ENCODE measurements around the gene HOXB5. TPM values are rescaled to one million over a fixed set of nuclear protein-coding genes. Genes with fewer than 3 reads are reported as not detected.

Gene HOXB5
- total RNA-seq, 5 donors from 2014 or later (not counting 1 experiment from before 2014, with no cell fraction given), result not detected

DNA sequence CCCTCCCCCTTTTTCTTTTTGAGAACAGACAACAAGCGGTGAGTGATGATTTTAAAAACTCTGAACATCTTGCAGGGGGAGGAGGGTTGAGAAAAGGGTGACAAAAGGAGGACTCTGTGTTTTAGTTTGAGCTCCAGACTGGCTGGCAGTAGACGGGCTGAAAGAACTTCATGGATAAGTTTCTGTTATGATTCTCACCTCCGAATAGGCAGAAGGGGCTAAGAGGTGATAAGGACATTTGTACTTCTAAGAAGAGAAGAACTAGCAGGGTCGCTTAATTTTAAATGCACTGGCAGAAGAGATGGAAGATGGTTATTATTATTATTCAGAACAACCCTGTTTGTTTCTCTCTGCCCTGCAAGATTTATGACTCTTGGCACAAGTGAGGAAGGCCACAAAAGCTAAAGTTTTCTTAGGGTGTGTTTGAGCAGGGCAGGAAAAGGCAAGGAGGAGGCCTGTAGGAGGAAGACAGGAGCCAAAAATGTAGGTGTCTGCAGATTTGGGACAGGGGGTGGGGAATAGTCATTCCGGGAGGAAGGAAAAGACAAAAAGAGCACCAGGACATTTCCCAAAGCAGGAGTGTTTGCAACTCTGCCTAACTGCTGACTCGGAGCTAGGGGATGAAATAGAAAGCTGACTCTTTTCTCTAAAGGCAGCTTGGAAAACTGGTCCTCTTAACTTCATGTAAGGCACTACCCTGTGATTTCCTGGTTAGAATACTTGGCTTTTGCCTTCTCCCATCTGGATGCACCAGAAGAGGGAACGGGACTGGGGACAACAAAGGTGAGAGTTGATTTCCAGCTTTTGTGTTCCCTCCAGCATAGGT lies 36.8 kb downstream of the HOXB5 start:
- Histone ChIP-seq H3K27me3 (replicated peaks in 1 of 2; ENCODE audit: control insufficient read depth in 2 of 2, extremely low read depth in 1 of 2, insufficient read depth in 2 of 2, low read length in 1 of 2) (peaks cover 0 to 37% of the 10 kb centered on the region in 2 experiments), H3K4me1 (ENCODE audit: control insufficient read depth in 1 of 2, extremely low read depth in 1 of 2, insufficient read depth in 2 of 2, low read length in 2 of 2) (peaks cover 2 to 16% of the 10 kb centered on the region in 2 experiments), H3K27ac (ENCODE audit: low read length) (no peak overlapping the region), H3K4me3 (ENCODE audit: control insufficient read depth in 1 of 2, extremely low read depth in 1 of 2, low read length in 1 of 2) (no peak overlapping the region), H3K36me3 (ENCODE audit: control insufficient read depth in 2 of 2, extremely low read depth in 1 of 2, insufficient read depth in 1 of 2, low read length in 1 of 2) (no peaks in the 10 kb centered on the region), H3K9me3 (no peaks in the 10 kb centered on the region)
- ChIA-PET CTCF (interaction anchor here (0.6 to 0.7 kb wide), 2 partner anchors 37 to 68 kb away, joined by 3 to 4 read pairs; partner anchors contain the start of gene HOXB5 (in 1 of the 2)), POLR2A (interaction anchor here in 1 of 2 donors (0.5 to 0.7 kb wide), 2 partner anchors 102 to 1930 kb away, joined by 3 to 5 read pairs; no protein-coding TSS in a partner anchor)
- peaks cover 5% of the 10 kb centered on the region for H3K36me3 Mint-ChIP-seq
- peaks cover 15 to 18% of the 10 kb centered on the region in 2 donors for H3K27me3 Mint-ChIP-seq
- no peak for DNase-seq
- WGBS (ENCODE audit: insufficient coverage), result 92% methylated on average over 3 of the region's 7 CpGs
- H3K9me3 Mint-ChIP-seq, result no peaks in the 10 kb centered on the region
- H3K4me1 Mint-ChIP-seq, result peaks cover 11 to 24% (median 17%) of the 10 kb centered on the region in 3 donors
- no peak overlapping the region for H3K27ac Mint-ChIP-seq
- H3K4me3 Mint-ChIP-seq, result peak overlapping the region in 2 of 3 donors; percentile 21 to 90
- ATAC-seq (replicated peaks in 1 of 4), result no peak

GRCh38 chr17:48556229-48556575 lies 37.4 kb downstream of the HOXB5 start:
- ChIA-PET CTCF (interaction anchor here (0.6 to 0.9 kb wide), 4 partner anchors 32 to 194 kb away, joined by 3 to 5 read pairs (median 4); partner anchors contain the start of gene HOXB5 (in 1 of the 2)), POLR2A (interaction anchor here in 1 of 2 donors (0.7 kb wide), 1 partner anchor 102 kb away, joined by 5 read pairs; no protein-coding TSS in a partner anchor)
- no peak overlapping the region for H3K27ac ChIP-seq (ENCODE audit: low read length)
- peaks cover 0 to 35% of the 10 kb centered on the region in 2 experiments for H3K27me3 ChIP-seq (replicated peaks in 1 of 2; ENCODE audit: control insufficient read depth in 2 of 2, extremely low read depth in 1 of 2, insufficient read depth in 2 of 2, low read length in 1 of 2)
- peaks cover 0 to 11% of the 10 kb centered on the region in 2 experiments for H3K4me1 ChIP-seq (ENCODE audit: control insufficient read depth in 1 of 2, extremely low read depth in 1 of 2, insufficient read depth in 2 of 2, low read length in 2 of 2)
- no peaks in the 10 kb centered on the region for H3K9me3 ChIP-seq
- peaks cover 5% of the 10 kb centered on the region for H3K36me3 Mint-ChIP-seq
- no peak overlapping the region for H3K27ac Mint-ChIP-seq
- WGBS (ENCODE audit: insufficient coverage), result 89% methylated on average over 2 of the region's 5 CpGs
- H3K27me3 Mint-ChIP-seq, result peaks cover 15 to 18% of the 10 kb centered on the region in 2 donors
- H3K9me3 Mint-ChIP-seq, result no peaks in the 10 kb centered on the region
- peaks cover 9 to 21% (median 17%) of the 10 kb centered on the region in 3 donors for H3K4me1 Mint-ChIP-seq
- H3K36me3 ChIP-seq (ENCODE audit: control insufficient read depth in 2 of 2, extremely low read depth in 1 of 2, insufficient read depth in 1 of 2, low read length in 1 of 2), result no peaks in the 10 kb centered on the region
- peak overlapping the region in 1 of 3 donors; percentile 90 for H3K4me3 Mint-ChIP-seq
- no peak for ATAC-seq (replicated peaks in 1 of 4)
- no peak for DNase-seq
- peak overlapping the region in 1 of 2 donors; percentile 62 for H3K4me3 ChIP-seq (ENCODE audit: control insufficient read depth in 1 of 2, extremely low read depth in 1 of 2, low read length in 1 of 2)

- ChIA-PET CTCF (interaction anchor here (0.6 to 0.9 kb wide), 4 partner anchors 33 to 193 kb away, joined by 3 to 7 read pairs (median 4); partner anchors contain the start of gene HOXB5 (in 1 of the 2)), POLR2A (interaction anchor here (0.7 kb wide), 2 partner anchors 48 to 103 kb away, joined by 4 to 5 read pairs; no protein-coding TSS in a partner anchor)
- WGBS (ENCODE audit: insufficient coverage), result 11% methylated on average over 9 of the region's 36 CpGs
- Mint-ChIP-seq H3K27me3 (peaks cover 15 to 18% of the 10 kb centered on the region in 2 donors), H3K4me1 (peaks cover 9 to 20% (median 17%) of the 10 kb centered on the region in 3 donors), H3K9me3 (no peaks in the 10 kb centered on the region), H3K36me3 (peaks cover 5% of the 10 kb centered on the region), H3K27ac (peak overlapping the region in 1 of 2 donors; percentile 71), H3K4me3 (peak overlapping the region; percentile 80 to 90 (median 87))
- DNase-seq (peak in 1 of 35 experiments; percentile 46), ATAC-seq (replicated peaks in 1 of 4) (peak; percentile 60 to 71 (median 65))
- Histone ChIP-seq H3K4me3 (ENCODE audit: control insufficient read depth in 1 of 2, extremely low read depth in 1 of 2, low read length in 1 of 2) (peak overlapping the region; percentile 21 to 62), H3K27me3 (replicated peaks in 1 of 2; ENCODE audit: control insufficient read depth in 2 of 2, extremely low read depth in 1 of 2, insufficient read depth in 2 of 2, low read length in 1 of 2) (peaks cover 0 to 35% of the 10 kb centered on the region in 2 experiments), H3K36me3 (ENCODE audit: control insufficient read depth in 2 of 2, extremely low read depth in 1 of 2, insufficient read depth in 1 of 2, low read length in 1 of 2) (peaks cover 0 to 3% of the 10 kb centered on the region in 2 donors), H3K27ac (ENCODE audit: low read length) (no peak overlapping the region), H3K4me1 (ENCODE audit: control insufficient read depth in 1 of 2, extremely low read depth in 1 of 2, insufficient read depth in 2 of 2, low read length in 2 of 2) (peaks cover 0 to 9% of the 10 kb centered on the region in 2 experiments), H3K9me3 (no peaks in the 10 kb centered on the region)
Measured at GRCh38 chr17:48555258-48556228, 38.0 kb downstream of the HOXB5 start.

- Mint-ChIP-seq H3K9me3 (no peaks in the 10 kb centered on the region), H3K27me3 (peaks cover 15 to 18% of the 10 kb centered on the region in 2 donors), H3K36me3 (peaks cover 5% of the 10 kb centered on the region), H3K27ac (peak overlapping the region in 1 of 2 donors; percentile 71), H3K4me3 (peak overlapping the region in 2 of 3 donors; percentile 87 to 90), H3K4me1 (peaks cover 9 to 20% (median 17%) of the 10 kb centered on the region in 3 donors)
- CTCF ChIA-PET, result no interaction called here
- POLR2A ChIA-PET, result interaction anchor here in 1 of 2 donors (0.6 kb wide), 1 partner anchor 20 kb away, joined by 6 read pairs; no protein-coding TSS in a partner anchor
- Histone ChIP-seq H3K4me3 (ENCODE audit: control insufficient read depth in 1 of 2, extremely low read depth in 1 of 2, low read length in 1 of 2) (no peak overlapping the region), H3K27ac (ENCODE audit: low read length) (no peak overlapping the region), H3K4me1 (ENCODE audit: control insufficient read depth in 1 of 2, extremely low read depth in 1 of 2, insufficient read depth in 2 of 2, low read length in 2 of 2) (peaks cover 0 to 9% of the 10 kb centered on the region in 2 experiments), H3K27me3 (replicated peaks in 1 of 2; ENCODE audit: control insufficient read depth in 2 of 2, extremely low read depth in 1 of 2, insufficient read depth in 2 of 2, low read length in 1 of 2) (peaks cover 0 to 34% of the 10 kb centered on the region in 2 experiments), H3K36me3 (ENCODE audit: control insufficient read depth in 2 of 2, extremely low read depth in 1 of 2, insufficient read depth in 1 of 2, low read length in 1 of 2) (peaks cover 0 to 11% of the 10 kb centered on the region in 2 donors), H3K9me3 (no peaks in the 10 kb centered on the region)
- no peak for DNase-seq
- 91% methylated on average over 28 of the region's 44 CpGs for WGBS (ENCODE audit: insufficient coverage)
- no peak for ATAC-seq (replicated peaks in 1 of 4)
Measured at GRCh38 chr17:48554412-48555257, 38.9 kb downstream of the HOXB5 start.

DNA sequence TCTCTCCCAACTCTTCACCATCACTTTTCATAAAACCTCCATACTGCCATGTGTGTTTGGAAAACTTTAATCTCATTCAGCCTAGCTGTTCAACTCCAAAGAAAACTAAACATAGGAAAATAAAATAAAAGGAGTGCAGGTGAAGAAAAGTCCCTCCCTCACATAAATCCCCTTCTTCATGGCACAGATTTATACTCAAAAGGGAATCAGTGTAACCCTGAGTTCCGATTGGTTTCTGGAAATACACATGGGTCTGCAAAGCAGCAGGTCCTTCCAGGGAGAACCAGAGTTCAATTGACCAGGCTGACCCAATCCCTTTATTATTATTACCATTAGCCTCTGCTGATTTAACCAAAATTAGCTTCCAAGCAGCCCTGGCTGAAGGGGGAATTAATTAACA lies 39.8 kb downstream of the HOXB5 start:
- CTCF ChIA-PET, result no interaction called here
- POLR2A ChIA-PET, result interaction anchor here in 1 of 2 donors (0.7 kb wide), 1 partner anchor 13 kb away, joined by 3 read pairs; no protein-coding TSS in a partner anchor
- Histone ChIP-seq H3K27me3 (replicated peaks in 1 of 2; ENCODE audit: control insufficient read depth in 2 of 2, extremely low read depth in 1 of 2, insufficient read depth in 2 of 2, low read length in 1 of 2) (peaks cover 0 to 30% of the 10 kb centered on the region in 2 experiments), H3K27ac (ENCODE audit: low read length) (no peak overlapping the region), H3K36me3 (ENCODE audit: control insufficient read depth in 2 of 2, extremely low read depth in 1 of 2, insufficient read depth in 1 of 2, low read length in 1 of 2) (peaks cover 0 to 11% of the 10 kb centered on the region in 2 donors), H3K4me3 (ENCODE audit: control insufficient read depth in 1 of 2, extremely low read depth in 1 of 2, low read length in 1 of 2) (no peak overlapping the region), H3K4me1 (ENCODE audit: control insufficient read depth in 1 of 2, extremely low read depth in 1 of 2, insufficient read depth in 2 of 2, low read length in 2 of 2) (peaks cover 5 to 13% of the 10 kb centered on the region in 2 experiments), H3K9me3 (no peaks in the 10 kb centered on the region)
- H3K27me3 Mint-ChIP-seq, result peaks cover 15% of the 10 kb centered on the region in 2 donors
- DNase-seq (no peak), ATAC-seq (replicated peaks in 1 of 4) (no peak)
- H3K4me1 Mint-ChIP-seq, result peaks cover 9 to 22% (median 17%) of the 10 kb centered on the region in 3 donors
- H3K9me3 Mint-ChIP-seq, result no peaks in the 10 kb centered on the region
- WGBS (ENCODE audit: insufficient coverage), result 100% methylated on average over 1 of the region's 1 CpG
- peak overlapping the region in 1 of 3 donors; percentile 90 for H3K4me3 Mint-ChIP-seq
- H3K36me3 Mint-ChIP-seq, result peaks cover 5% of the 10 kb centered on the region
- H3K27ac Mint-ChIP-seq, result no peak overlapping the region

All from T-cell (primary cell).